Transverse colon (tissue), 4 donors: Measurements from ENCODE around the gene FMNL1.

ENCODE experiments used
- CTCF ChIP-seq, 5 experiments: fragments of 200-600 bp in 3 of 5; fragments of 450-650 bp in 2 of 5; sonication (generic) in 3 of 5; IDR thresholded peaks; 1 replicate in 2 of 5; 2 replicates in 3 of 5; pipeline ENCODE4 v1.5.1; 2016 to 2017; ENCODE audit warnings: antibody characterized with exemption in 5 of 5, inconsistent platforms in 3 of 5, mild to moderate bottlenecking in 2 of 5, moderate library complexity in 1 of 5
- EP300 ChIP-seq: sonication (generic); formaldehyde crosslinking; IDR thresholded peaks from one replicate; pipeline ENCODE4 v1.6.1; 2017; ENCODE audit warnings: antibody characterized with exemption, low read depth
- POLR2A ChIP-seq: fragments of 450-650 bp; IDR thresholded peaks from one replicate; pipeline ENCODE4 v1.6.1; 2016; ENCODE audit warnings: antibody characterized with exemption, mild to moderate bottlenecking, moderate library complexity
- POLR2AphosphoS5 ChIP-seq, 3 donors: sonication (generic); formaldehyde crosslinking; IDR thresholded peaks; one replicate each; pipeline ENCODE4 v1.6.1; 2016; ENCODE audit warnings: antibody characterized with exemption in 3 of 3

GRCh38 chr17:45247429-45248131 lies 25.9 kb downstream of the FMNL1 start:
- TF ChIP-seq EP300: no peak
- TF ChIP-seq CTCF (IDR thresholded peaks at IDR 0.05): peak in 1 of 5 experiments; percentile 10
- TF ChIP-seq POLR2A: peak; percentile 95
- TF ChIP-seq POLR2AphosphoS5 (IDR thresholded peaks at IDR 0.05): peak; percentile 72 to 93 (median 84)
